ENCODE results near the gene XPC.

The XPC gene

GRCh38 chr3:14172496-14172895, 5.9 kb downstream of the XPC start:
- no peak for DNase-seq

GRCh38 chr3:14170531-14171159, 7.8 kb downstream of the XPC start:
- DNase-seq, result no peak

DNA sequence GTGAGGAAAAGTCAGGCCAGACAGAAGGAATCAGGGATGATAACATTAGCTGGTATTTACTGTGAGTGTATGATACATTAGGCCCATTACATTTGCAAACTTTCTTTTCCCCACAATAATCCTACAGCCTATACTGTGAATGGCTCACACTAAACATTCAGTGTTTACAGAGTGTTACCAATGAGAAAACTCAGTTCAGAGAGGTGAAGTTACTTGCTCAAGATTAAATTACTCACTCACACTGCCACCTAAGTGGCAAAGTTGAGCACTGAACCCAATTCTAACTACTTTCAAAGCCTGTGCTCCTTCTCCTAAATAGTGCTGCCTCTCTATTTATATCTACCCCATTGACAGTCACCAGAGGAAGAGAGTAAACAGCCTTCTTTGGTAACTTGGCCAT, 8.5 kb downstream of the XPC start:
- no peak for DNase-seq

GRCh38 chr3:14169435-14169834, 9.0 kb downstream of the XPC start:
- DNase-seq, result no peak

DNA sequence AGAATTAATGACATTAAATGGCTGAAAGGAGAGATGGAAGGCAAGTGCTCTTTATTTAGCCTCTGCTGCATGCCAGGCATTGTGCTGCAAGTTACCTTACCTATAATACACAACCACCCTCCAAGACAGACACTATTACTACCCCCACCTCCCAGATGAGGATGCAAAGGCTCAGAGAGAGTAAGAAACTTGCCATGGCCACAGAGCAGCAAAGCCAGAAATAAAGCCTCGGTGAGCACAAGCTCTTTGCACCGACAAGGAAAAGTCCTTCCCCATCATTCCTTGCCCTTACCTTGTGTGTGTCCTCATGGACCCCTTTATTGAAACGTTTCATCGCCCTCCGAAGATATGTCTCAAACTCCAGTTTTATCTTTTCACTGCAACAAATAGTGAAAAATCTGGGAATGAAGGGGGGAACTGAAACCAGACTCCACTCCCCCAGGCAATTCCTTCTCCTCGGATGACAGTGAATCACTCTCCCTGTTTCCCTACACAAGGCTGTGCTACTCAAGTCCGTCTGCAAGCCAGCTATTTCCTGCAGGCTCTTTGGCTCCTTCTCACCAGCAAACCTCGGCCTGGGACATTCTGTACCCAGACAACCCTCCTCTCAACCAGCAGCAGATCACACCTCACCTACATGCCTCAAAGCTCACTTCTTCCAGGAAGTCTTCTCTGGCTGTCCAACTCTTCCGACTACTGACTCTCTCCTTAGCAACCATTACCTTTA, 11.4 kb downstream of the XPC start:
- no peak for DNase-seq

DNA sequence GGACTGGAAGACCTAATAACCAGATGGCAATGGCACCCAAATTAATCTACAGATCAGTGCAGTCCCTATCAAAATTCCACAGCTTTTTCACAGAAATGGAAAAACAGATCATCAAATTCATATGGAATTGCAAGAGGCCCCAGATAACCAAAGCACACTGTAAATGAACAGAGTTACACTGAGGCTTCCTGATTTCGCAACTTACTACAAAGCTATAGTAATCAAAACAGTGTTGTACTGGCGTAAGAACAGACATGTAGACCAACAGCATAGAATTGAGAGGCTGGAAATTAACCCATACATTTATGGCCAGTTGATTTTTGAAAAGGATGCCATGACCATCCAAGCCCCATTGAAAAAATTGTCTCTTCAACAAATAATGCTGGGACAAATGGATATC, 16.2 kb downstream of the XPC start:
- no peak for DNase-seq

- no peak for DNase-seq
Observed at GRCh38 chr3:14161282-14161681, 17.1 kb downstream of the XPC start.

- no peak for DNase-seq
Observed at GRCh38 chr3:14159426-14159825, 19.0 kb downstream of the XPC start.

GRCh38 chr3:14158370-14158769, 20.0 kb downstream of the XPC start:
- no peak for DNase-seq

- DNase-seq, result no peak
Observed at GRCh38 chr3:14157951-14158350, 20.4 kb downstream of the XPC start.

DNA sequence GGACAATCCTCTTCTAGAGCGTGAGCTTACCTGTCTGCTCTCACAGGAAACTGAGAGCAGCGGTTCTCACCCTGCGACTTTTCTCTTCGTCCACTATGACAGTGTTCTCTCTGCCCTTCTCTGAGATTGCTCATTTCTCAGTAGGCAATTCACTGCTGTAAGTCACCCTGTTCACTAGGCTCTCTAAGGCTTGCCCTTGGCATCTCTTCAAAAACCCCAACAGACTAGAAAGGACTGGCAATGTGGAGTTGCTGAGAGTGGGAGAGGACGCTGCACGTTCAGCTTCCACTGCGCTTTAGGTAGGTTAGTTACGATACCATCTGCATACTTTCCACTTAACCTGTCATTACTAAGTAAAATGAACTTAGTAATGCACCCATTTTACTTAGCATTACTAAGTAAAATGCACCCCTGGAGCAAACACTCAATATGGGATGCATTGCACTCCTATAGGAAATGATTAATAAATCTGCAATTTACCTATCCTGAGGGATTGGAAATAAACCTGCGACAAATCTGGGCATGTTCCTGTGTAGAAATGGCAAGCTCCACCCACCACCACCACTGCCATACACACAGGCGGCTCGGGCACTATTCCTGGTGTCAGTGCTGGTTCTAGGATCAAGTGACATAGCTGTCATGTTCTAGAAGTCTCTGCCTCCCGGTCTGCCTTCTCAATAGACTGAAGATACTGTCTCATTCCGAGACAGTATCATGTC, 21.4 kb downstream of the XPC start:
- no peak for DNase-seq

DNA sequence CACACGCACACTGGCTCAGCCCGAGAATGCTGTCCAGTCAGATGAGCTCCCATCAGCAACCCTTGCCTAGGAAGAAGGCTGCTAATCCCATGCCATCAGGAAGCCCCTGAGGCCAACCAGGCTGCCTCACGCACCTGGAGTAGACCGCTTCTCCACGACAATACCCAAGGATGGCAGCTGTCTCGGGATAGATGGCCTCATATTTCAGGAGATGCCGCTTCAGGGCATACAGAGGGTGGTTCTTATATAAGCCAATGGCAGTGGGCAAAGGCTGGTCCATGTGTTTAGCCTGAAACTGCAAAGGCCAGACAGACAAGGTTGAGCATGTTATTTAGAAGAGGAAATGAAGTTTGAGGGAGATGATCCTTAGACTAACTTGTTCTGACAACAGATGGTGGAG, 22.2 kb downstream of the XPC start:
- no peak for DNase-seq

- no peak for DNase-seq
Observed at GRCh38 chr3:14154895-14155440, 23.4 kb downstream of the XPC start.

- DNase-seq, result no peak
Observed at GRCh38 chr3:14154276-14154675, 24.1 kb downstream of the XPC start.

DNA sequence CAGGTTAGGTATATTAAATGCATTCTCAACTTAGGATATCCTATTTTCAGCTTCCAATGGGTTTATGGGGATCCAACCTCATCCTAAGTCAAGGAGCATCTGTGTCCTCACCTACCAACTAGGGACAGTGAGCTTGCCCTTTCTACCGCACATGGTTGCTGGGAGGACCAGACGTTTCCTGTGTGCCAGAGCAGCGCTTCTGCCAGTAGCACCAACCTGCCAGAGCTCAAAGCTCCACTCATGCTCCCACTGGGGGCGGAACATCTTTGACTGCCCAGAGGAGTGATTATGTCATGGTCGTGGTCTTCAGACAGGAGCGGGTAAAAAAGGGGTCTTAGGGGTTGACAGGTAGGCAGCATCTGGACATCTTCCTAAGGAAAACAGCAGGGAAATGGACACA, 24.7 kb downstream of the XPC start:
- no peak for DNase-seq

- no peak for DNase-seq
Observed at GRCh38 chr3:14152963-14153355, 25.4 kb downstream of the XPC start.

GRCh38 chr3:14152233-14152962, 26.0 kb downstream of the XPC start:
- no peak for DNase-seq

DNA sequence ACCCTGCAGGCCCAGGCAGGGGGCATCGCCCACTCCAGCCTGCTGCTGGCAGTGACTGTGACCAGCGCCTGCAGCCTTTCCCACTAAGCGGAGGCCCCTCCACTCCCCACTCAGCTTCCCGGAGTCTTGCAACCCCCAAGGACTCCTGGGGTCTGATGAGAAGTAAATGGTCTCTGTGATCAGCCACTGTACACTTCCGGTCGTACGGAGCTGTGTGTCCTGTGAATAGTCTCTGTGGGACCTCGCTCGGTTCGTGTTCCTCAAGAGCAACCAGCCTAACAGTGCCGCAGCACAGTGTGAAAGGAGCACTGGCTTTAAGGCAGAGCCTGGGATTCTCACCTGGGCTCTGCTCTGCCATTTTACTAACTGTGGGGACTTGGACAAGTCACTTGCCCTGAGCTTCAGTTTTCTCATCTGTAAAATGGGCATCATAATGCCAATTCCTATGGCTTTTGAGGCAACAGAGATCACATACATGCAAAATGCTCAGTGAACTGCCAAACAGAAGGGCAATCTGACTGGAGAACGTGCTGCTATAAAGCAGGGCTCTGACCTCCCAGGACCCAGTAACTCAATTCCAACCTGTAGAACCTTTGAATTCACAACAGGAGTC, 26.8 kb downstream of the XPC start:
- DNase-seq, result no peak

DNA sequence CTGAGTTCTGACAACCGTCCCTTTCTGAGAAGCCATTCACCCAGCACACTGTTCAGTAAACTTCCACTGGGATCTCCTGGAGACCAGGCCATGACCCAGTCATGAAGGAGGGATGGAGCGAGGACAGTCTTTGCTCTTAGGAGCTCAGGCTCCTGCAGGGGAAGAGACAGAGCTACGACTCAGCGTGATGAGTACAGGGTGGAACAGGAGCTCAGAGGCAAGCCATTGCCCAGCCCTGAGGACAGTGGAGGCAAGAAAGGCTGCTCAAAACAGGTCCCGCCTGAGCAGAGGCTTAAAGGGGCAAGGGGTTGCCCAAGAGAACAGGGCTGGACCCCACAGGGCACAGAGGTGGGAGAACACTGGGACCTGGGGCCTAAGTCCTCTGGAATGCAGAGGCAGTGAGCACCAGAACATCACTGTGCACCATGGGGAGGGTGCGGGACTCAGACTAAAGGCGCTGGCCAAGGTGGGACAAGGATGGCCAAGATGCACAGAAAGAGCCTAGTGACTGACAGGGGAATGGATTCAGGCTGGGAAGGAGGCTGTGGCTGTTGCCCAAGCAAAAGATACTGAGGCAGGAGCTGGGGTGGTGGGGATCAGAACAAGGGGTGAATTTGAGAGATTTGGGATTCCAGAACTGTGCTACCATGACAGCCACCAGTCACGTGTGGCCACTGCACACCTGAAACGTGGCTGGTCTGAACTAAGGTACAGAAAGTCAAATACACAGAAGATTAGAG, 27.7 kb downstream of the XPC start:
- no peak for DNase-seq

GRCh38 chr3:14150078-14150477, 28.3 kb downstream of the XPC start:
- no peak for DNase-seq

Data from amygdala (tissue), 56 donors.